Testis (tissue), 3 donors: ENCODE data around the gene ACTL8. TPM values are rescaled to one million over a fixed set of nuclear protein-coding genes. Genes with fewer than 3 reads are reported as not detected.

Experiments
- DNase-seq: peaks from one replicate; pipeline ENCODE4 v3.0.0-alpha.2; 2019
- H3K27ac ChIP-seq, 2 donors: fragments of 200-600 bp; sonication (generic); one replicate each; pipeline ENCODE4 v1.5.1; 2019
- H3K27me3 ChIP-seq: fragments of 200-600 bp; sonication (generic); one replicate; pipeline ENCODE4 v1.5.1; 2019
- H3K36me3 ChIP-seq: fragments of 200-600 bp; sonication (generic); one replicate; pipeline ENCODE4 v1.5.1; 2017; ENCODE audit warnings: low read depth; ENCODE audit errors: missing control alignments
- H3K4me1 ChIP-seq: fragments of 200-600 bp; sonication (generic); one replicate; pipeline ENCODE4 v1.5.1; 2019
- H3K4me3 ChIP-seq, 2 donors: fragments of 200-600 bp; sonication (generic); one replicate each; pipeline ENCODE4 v1.5.1; 2017 to 2019
- H3K9me3 ChIP-seq: fragments of 200-600 bp; sonication (generic); one replicate; pipeline ENCODE4 v1.5.1; 2017
- CTCF ChIP-seq, 3 experiments: fragments of 450-650 bp in 2 of 3; fragments of 200-600 bp in 1 of 3; sonication (generic) in 1 of 3; IDR thresholded peaks; one replicate each; pipeline ENCODE4 v1.5.1; 2016 to 2019; ENCODE audit warnings: antibody characterized with exemption in 3 of 3, mild to moderate bottlenecking in 2 of 3, moderate library complexity in 1 of 3
- POLR2A ChIP-seq: fragments of 450-650 bp; IDR thresholded peaks from one replicate; pipeline ENCODE4 v1.6.1; 2017; ENCODE audit warnings: antibody characterized with exemption, mild to moderate bottlenecking, moderate library complexity
- WGBS, 2 donors: methylation state at CpG; one replicate each; pipeline ENCODE4 v1.1.5; 2018; 5-methylcytosine and 5-hydroxymethylcytosine counted together
- intact Hi-C: fragments of 100-400 bp; cut with DNase I; formaldehyde crosslinking; loops from one replicate; pipeline ENCODE4 v1.15.1; 2023; ENCODE audit warnings: low total_unique reads
- polyA plus RNA-seq: library from polyadenylated mRNA; stranded (reverse); fragments of 350-450 nt; fragmentation: Illumina TruSeq; extraction: RNeasy Lipid Tissue Mini Kit (QIAGEN cat#74804); gene quantifications from one replicate; pipeline ENCODE4 v1.2.3, GENCODE V29; 2014; ENCODE audit warnings: low read depth, low replicate concordance; ENCODE audit not compliant: insufficient read depth
- total RNA-seq, 2 donors: library from RNA; depleted of rRNA; stranded (reverse); fragments of >200 nt; gene quantifications; one replicate each; pipeline ENCODE4 v1.2.3, GENCODE V29; 2016

Gene ACTL8
- total and polyA plus RNA-seq, 3 donors from 2014 or later, result 10.9 to 12.8 (median 12.6) TPM

- Histone ChIP-seq H3K27me3 (no peaks in the 10 kb centered on the region), H3K4me3 (no peak overlapping the region), H3K9me3 (no peaks in the 10 kb centered on the region), H3K4me1 (no peaks in the 10 kb centered on the region), H3K27ac (no peak overlapping the region), H3K36me3 (no peaks in the 10 kb centered on the region)
- no peak for DNase-seq
- 75 to 79% methylated on average over 4 of the region's 4 CpGs for WGBS, 2 donors
- TF ChIP-seq CTCF (IDR thresholded peaks at IDR 0.05) (no peak), POLR2A (no peak)
- intact Hi-C loops, result no loop called here
These were observed 102.0 kb downstream of the ACTL8 start for GRCh38 chr1:17857109-17857499.

GRCh38 chr1:17857996-17858395, 102.9 kb downstream of the ACTL8 start:
- H3K27me3 ChIP-seq, result no peaks in the 10 kb centered on the region
- intact Hi-C loops, result no loop called here
- WGBS, 2 donors, result 57 to 64% methylated on average over 4 to 5 of the region's 5 CpGs
- H3K9me3 ChIP-seq, result no peaks in the 10 kb centered on the region
- no peak for DNase-seq
- no peaks in the 10 kb centered on the region for H3K36me3 ChIP-seq
- no peak for TF ChIP-seq CTCF (IDR thresholded peaks at IDR 0.05)
- no peak for TF ChIP-seq POLR2A
- no peak overlapping the region for H3K27ac ChIP-seq
- H3K4me3 ChIP-seq, result no peak overlapping the region
- no peaks in the 10 kb centered on the region for H3K4me1 ChIP-seq

- no peak for TF ChIP-seq POLR2A
- TF ChIP-seq CTCF (IDR thresholded peaks at IDR 0.05), result no peak
- no peak for DNase-seq
- Histone ChIP-seq H3K4me3 (no peak overlapping the region), H3K27ac (no peak overlapping the region), H3K4me1 (no peaks in the 10 kb centered on the region), H3K9me3 (no peaks in the 10 kb centered on the region), H3K27me3 (no peaks in the 10 kb centered on the region), H3K36me3 (no peaks in the 10 kb centered on the region)
- intact Hi-C loops, result no loop called here
- WGBS, 2 donors, result 84 to 87% methylated on average over 1 of the region's 1 CpG
These were observed 105.7 kb downstream of the ACTL8 start for GRCh38 chr1:17860812-17861211.

GRCh38 chr1:17861685-17862084, 106.6 kb downstream of the ACTL8 start:
- no peak for DNase-seq
- TF ChIP-seq POLR2A, result no peak
- TF ChIP-seq CTCF (IDR thresholded peaks at IDR 0.05), result no peak
- H3K4me1 ChIP-seq, result no peaks in the 10 kb centered on the region
- intact Hi-C loops, result no loop called here
- H3K9me3 ChIP-seq, result no peaks in the 10 kb centered on the region
- H3K27ac ChIP-seq, result no peak overlapping the region
- H3K4me3 ChIP-seq, result no peak overlapping the region
- WGBS, 2 donors, result 23 to 53% methylated on average over 3 of the region's 3 CpGs
- H3K27me3 ChIP-seq, result no peaks in the 10 kb centered on the region
- H3K36me3 ChIP-seq, result no peaks in the 10 kb centered on the region

GRCh38 chr1:17862121-17862520, 107.0 kb downstream of the ACTL8 start:
- Histone ChIP-seq H3K4me3 (no peak overlapping the region), H3K4me1 (no peaks in the 10 kb centered on the region), H3K27ac (no peak overlapping the region), H3K9me3 (no peaks in the 10 kb centered on the region), H3K27me3 (no peaks in the 10 kb centered on the region), H3K36me3 (no peaks in the 10 kb centered on the region)
- TF ChIP-seq POLR2A, result no peak
- no peak for TF ChIP-seq CTCF (IDR thresholded peaks at IDR 0.05)
- WGBS, 2 donors, result 59 to 76% methylated on average over 2 of the region's 2 CpGs
- intact Hi-C loops, result no loop called here
- no peak for DNase-seq
